ENCODE data around the gene AQP12B.
A peak's percentile ranks its signal among the peaks of the same experiment; 100 is the strongest.

The AQP12B gene

GRCh38 chr2:240647503-240648154 is 35.1 kb downstream of the AQP12B start:
- no peak for DNase-seq

DNA sequence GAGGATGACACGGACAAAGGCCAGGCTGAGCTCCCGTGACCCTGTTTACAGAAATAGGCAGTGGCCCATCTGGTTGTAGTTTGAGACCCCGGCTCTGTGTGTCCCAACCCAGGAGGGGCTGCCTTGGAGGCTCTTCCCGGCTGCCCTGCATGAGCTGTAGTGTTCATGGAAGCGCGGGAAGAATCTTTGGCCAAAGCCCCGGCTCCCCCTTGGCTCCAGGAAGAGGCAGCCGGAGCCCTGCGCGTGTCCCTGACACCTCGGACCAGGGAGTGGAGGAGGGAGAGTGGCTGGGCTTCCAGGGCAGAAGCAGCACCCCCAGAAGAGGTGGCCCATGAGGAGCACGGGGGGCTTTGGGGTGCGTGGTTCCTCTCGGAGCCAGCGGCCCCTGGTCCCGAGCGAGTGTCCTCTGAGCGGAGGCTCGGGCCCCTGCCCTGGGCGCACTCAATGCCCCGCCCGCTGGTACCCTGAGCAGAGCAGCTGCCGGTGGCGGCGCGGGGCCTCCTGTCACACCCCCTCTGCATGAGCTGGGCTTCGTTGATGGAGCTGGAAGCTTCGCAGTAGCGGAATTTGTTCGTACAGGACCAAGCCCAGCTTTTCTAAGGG is 35.7 kb downstream of the AQP12B start:
- DNase-seq, result no peak

GRCh38 chr2:240646176-240646899 is 36.3 kb downstream of the AQP12B start:
- peak in 1 of 2 experiments; percentile 3 for DNase-seq

DNA sequence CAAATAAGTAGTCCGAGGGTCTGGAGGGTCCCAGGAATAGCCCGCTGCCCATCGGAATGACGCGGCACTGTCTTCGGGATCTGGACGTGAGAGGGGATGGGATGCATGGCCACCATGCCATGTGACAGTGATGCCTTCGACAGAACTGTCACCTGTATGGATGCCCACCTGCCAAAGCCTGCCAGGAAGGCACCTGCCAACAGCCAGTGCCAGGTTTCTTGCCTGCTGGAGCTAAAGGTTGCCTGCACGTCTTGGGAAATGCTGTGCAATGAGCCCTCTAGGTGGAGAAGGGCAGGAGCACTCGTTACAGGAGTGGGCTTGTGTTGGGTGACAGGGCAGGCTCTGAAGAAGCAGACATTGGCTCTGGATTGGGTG is 36.9 kb downstream of the AQP12B start:
- no peak for DNase-seq

GRCh38 chr2:240645346-240645745 is 37.3 kb downstream of the AQP12B start:
- no peak for DNase-seq

- no peak for DNase-seq
Observed at GRCh38 chr2:240644859-240645301, 37.8 kb downstream of the AQP12B start.

DNA sequence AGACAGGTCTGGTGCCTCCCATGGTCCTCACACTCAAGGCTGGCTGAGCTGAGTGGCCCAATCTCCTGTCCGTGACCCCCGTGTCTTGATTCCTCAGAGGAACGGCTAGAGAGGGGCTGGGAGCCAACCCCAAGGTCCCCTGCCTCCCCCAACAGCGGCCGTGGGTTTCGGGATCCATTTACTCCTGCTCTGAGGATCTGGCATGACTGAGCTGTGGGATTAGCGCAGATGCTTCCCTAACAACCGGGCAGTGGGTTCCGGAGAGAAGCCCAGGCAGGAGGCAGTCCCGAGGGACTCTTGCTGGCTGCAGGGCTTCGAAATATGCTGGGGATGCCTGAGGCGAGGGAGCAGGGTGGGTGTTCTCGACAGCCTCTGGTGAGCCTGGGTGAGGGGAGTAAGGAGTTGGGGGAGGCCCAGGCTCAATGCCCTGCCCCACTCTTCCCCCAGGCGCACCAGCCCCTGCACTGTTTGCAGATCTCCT is 38.5 kb downstream of the AQP12B start:
- no peak for DNase-seq

- no peak for DNase-seq
Observed at GRCh38 chr2:240643811-240644150, 38.9 kb downstream of the AQP12B start.

DNA sequence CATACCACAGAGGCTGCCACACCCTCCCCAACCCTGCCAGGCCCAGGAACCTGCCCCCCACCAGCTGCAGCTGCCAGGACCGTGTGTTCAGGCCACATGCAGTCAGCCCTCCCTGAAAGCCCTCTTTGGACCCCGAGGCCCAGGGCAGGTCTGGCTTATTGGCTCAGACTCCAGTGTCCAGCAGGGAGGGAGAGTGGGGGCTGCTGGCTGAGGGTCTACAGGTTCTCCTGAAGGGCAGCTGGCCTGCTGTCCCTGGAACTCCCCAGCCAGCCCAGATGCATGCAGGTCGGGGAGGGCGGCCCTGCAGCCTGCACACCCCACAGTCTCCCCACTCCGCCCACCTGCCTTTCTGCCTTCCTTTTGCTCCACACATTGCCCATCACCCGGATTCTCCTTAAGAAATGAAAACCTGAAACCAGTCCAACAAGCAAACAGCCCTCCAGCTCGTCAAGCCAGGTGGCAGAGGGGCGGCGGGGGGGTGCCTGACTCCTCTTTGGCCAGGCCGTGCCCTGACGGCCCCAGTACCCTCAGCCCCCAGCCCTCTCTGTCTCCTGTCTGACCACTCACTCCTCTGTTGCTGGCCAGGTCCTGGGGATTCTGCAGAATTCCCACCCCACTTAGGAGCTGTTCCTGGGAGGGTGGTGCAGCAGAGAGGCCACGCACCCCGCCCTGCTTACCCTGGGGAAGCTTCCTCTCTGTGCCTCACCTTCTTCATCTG is 39.4 kb downstream of the AQP12B start:
- no peak for DNase-seq

- DNase-seq, result no peak
Observed at GRCh38 chr2:240642806-240643092, 39.9 kb downstream of the AQP12B start.

DNA sequence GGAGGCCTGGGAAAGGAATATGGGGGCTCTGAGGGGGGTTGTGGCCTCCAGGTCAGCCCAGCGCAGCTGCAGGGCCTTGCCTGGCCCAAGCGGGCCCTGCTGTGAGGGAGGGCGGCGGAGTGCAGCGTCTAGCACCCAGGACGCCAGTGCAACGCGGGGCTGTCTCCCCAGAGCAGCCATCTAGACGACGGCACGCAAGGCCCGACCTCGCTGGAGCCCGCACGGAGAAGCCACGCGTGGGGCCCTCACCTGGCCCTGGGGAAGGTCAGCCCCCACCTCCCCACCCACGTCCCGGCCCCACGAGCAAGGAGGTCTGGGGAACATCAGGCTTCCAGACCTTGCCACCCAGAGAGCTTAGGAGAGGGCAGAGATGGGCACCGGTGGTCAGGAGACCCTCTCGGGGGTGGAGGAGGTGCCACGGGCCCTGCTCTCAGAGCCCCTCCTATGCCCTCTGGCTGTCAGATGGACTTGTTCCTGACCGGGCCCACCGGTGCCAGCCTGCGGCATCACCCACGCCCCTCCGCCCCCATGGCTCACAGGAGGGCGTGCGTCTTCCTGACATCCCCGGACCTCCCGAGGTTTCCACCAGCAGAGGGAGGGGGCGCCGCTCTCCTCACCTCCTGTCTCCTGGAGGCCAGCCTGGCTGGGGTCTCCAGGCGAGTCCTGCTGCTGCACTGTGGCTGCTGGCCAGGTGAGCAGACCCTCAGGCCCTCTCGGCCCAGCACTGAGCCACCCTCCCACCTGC is 40.5 kb downstream of the AQP12B start:
- DNase-seq, result no peak

GRCh38 chr2:240640939-240641338 is 41.7 kb downstream of the AQP12B start:
- no peak for DNase-seq

DNA sequence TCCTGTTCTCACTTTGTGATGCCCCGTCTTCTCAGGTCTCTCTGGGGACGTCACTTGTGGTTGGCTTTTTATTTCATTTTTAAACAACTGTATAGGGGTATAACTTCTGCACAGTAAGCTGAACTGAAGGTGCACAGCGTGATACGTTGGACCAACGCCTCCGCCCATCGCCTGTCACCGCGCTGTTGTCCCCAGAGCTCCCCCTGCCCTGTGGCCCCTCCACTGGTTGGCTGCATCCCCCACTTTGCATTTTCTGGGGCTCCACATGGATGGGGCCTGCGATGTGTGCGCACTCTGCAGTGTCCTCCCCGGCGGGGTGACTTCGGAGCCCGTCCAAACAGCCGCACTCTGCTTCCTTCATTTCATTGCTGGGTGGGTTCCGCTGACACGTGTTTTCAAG is 43.1 kb downstream of the AQP12B start:
- DNase-seq, result no peak

DNA sequence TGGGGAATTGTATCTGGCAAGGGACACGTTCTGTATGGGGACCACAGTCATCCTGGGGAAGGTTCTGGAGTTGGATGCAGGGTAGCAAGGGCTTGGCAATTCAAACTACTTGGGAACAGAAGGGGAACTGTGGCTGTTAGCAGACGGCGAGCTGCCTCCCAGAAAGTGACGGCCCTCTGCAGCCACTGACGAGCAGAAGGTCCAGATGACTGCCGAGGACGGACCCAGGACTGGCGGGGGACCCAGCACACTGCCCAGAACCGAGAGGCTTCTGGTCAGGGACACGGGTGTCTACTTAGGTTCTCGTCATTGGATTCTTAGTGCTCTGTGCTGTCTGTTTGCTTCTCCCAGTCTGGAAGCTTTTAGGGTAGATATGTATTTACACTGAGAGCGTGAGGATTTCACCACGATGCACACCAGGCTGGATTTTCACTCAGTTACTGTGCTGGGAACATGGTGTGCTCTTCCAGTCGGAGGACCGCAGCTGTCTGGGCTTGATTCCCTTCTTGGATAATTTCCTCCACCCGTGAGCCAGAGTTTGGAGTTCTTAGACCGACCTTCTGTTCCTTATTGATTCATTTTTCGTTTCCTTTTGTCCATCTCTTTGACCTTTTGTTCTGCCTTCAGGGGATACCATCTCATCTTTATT is 44.0 kb downstream of the AQP12B start:
- DNase-seq, result no peak

DNA sequence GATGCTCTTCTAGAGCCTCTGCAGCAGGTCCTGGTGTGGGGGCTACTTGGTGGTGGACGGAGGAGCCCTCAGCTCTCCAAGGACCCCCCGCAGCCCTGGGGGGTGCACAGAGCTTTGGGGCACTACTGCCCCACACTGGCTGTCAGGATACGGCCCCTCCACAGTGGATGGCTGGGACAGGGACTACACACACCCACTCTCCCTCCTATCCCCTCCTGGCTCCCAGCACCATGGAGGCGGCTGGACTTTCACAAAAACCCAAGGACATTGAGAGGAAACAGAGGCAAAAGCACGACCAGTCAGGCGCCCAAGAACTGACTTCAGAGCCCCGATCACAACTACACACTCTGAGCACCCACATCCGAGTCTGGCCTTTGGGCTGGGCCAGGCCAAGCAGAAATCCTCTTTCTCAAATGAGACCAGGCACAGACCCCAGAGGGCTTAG is 44.8 kb downstream of the AQP12B start:
- DNase-seq, result no peak

DNA sequence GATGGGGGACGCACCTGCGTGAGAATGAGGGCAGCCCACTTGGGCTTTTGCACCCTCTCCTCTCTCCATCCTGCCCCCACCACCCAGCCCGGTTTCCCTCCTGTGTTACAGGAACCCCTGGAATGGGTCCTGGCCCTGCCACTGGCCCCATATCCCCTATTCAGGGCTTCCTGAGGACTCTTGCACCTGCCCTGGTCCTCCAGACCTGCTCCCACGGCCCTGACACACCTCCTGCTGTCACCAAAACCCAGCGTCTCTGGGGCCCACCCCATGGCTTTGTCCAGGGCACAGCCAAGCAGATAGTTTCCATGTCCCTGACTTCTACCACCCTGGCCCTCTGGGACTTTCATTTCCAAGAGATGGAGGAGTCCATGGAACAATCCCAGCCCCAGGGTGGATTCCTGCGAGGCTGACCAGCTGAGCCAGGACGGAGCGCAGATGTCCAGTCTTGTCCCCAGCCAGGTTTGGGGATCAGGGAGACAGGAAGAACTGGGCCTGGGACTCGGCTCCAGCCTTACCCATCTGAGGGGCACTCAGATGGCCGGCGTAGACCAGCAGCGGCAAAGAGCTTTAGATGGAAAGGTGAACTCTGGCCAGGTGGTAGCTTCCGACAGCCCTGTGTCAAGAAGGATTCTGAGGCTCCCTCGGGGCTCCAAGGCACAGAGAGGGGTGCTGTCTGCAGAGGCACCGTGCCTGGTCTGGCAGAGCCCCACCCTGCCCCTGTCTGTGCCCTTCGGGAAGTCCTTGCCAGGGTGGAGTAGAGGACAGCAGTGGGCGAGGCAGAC is 45.4 kb downstream of the AQP12B start:
- DNase-seq, result no peak

DNA sequence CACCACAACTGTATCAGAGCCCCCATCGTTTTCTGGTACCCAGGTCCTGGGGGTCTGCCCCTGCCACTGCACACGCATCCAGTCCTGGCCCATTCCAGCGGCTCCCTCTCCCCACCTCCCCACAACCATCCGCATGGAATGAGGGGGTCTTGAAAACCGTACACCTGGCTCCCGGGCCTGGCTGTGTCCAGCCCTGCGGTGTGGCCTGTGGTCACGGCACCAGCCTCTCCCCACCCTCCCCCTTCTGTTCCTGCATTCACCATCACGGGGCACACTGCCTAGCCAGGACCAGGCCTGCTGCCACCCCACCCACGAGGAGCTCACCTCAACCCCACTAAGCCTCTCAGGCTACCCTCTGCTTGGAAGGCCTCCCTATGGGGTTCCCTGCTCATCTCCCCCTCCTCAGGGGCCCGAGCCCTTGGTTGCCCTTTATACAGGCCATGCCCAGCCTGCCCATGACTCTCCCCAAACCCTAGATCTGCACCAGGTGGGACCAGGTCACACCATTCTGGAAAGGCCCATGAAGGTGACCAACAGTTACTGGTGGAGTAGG is 46.0 kb downstream of the AQP12B start:
- no peak for DNase-seq

DNA sequence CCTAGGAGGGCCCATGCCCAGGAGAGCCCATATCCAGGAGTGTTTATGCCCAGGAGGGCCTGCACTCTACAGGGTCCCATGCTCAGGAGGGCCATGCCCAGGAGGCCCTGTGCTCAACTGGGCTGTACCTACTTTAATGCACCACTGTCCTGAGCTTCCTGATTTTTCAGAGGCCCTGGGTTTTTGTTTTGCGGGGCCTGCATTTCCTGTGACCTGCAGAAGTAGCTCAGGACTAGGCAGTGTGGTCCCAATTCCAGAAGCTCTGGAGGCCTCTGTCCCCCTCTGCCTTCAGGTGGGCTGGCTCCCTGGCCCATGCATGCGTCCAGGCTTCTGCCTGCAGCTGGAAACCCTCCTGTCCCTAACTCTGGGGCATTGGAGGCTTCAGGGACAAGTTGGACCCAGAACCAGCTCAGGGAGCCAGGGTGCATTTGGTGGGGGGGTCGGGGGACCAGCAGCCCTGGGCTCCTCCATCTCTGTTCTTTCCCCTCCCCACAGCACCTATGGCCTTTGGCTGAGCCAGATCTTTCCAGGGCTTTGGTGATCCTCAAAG is 46.6 kb downstream of the AQP12B start:
- DNase-seq, result no peak

DNA sequence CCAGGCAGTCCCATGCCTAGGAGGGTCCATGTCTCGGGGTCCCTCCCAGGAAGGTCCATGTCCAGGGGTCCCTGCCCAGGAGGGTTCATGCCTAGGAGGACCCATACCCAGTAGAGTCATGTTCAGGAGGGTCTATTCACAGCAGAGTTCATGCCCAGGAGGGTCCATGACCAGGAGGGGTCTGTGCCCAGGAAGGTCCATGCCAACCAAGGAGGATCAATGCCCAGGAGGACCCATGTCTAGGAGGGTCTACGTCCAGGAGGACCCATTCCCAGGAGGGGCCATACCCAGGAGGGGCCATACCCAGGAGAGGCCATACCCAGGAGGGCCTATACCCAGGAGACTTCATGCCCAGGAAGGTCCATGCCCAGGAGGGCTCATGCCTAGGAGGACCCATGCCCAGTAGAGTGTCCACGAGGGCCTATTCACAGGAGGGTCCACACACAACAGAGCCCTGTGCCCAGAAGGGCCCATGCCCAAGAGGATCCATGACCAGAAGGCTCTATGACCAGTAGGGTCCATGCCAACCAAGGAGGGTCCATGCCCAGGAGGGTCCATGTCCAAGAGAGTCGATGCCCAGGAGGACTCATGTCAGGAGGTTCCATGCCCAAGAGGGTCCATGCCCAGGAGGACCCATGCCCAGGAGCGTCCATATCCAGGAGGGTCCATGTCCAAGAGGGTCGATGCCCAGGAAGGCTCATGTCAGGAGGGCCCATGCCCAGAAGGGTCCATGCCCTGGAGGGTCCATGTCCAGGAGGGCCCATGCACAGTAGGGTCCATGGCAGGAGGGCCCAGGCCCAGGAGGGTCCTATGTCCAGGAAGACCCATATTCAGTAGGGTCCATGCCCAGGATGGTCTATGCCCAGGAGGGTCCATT is 47.3 kb downstream of the AQP12B start:
- no peak for DNase-seq

DNA sequence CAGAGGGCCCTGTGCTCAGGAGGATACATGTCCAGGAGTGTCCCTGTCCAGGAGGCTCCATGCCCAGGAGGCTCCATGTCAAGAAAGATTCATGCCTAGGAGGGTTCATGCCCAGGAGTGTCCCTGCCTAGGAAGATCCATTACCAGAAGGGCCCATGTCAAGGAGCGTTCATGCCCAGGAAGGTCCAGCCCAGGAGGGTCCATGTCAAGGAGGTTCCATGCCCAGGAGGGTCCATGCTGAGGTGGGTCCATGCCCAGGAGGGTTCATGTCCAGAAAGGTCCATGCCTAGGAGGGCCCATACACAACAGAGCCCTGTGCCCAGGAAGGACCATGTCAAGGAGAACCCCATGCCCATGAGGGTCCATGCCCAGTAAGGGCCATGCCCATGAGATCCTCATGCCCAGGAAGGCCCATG is 50.4 kb downstream of the AQP12B start:
- DNase-seq, result no peak

All from Kasumi-1 (cell line).